HG02943 (cell line): ENCODE results near the gene BCL2L15.

Experiments
- ATAC-seq: cut with Tn5 transposase; IDR thresholded peaks from one replicate; pipeline ENCODE4 v1.9.1; 2021; ENCODE audit warnings: mild to moderate bottlenecking, low read depth, moderate library complexity; ENCODE audit not compliant: unreplicated experiment

The BCL2L15 gene

DNA sequence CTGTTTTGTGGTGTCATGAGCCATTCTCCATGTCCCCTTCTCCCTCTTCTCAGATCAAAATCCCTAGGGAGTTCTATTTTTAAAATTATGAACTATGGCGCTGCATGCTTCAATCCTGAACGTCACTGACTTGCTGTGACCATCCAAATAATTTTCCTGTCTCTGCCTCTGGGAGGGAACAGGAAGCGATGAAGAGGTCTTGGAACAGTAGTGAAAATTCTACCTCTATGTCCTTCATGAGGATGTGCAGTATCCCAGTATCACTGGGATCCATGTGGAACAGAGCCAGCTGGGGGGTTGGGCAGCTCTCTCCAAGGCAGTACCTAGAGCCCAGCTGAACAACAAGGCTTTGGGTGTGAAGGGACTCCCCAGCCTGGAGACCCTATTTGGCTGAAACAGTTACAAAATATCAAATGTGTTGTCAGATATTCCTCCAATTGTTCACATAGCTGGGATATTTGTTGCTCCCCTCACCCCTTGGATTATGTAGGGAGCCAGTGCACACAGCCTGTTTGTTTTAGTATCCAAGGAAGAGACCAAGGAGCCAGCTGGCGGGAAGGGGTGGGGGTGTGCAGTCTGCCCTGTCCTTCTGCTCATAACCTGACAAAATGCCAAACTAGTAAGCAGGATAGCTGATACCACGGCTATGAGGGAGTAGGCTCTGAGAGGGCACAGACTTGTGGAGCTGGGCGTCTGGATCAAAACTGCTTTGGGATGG, 25.4 kb upstream of the BCL2L15 start:
- ATAC-seq = no peak

DNA sequence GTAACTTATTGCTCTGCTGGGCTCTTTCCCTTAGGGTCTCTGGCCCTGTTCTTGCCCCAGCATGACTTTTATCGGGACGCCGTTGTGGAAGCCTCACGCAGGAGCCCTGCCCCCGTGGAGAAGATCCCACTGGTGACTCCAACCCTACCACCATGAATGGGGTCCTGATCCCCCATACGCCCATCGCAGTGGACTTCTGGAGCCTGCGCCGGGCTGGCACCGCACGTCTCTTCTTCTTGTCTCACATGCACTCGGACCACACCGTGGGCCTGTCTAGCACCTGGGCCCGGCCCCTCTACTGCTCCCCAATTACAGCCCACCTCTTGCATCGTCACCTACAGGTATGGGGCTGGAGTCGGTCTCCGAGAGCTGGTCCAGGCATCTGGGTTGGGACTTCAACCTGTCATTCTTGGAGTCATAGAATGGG, 18.1 kb upstream of the BCL2L15 start:
- peak; percentile 9 for ATAC-seq

DNA sequence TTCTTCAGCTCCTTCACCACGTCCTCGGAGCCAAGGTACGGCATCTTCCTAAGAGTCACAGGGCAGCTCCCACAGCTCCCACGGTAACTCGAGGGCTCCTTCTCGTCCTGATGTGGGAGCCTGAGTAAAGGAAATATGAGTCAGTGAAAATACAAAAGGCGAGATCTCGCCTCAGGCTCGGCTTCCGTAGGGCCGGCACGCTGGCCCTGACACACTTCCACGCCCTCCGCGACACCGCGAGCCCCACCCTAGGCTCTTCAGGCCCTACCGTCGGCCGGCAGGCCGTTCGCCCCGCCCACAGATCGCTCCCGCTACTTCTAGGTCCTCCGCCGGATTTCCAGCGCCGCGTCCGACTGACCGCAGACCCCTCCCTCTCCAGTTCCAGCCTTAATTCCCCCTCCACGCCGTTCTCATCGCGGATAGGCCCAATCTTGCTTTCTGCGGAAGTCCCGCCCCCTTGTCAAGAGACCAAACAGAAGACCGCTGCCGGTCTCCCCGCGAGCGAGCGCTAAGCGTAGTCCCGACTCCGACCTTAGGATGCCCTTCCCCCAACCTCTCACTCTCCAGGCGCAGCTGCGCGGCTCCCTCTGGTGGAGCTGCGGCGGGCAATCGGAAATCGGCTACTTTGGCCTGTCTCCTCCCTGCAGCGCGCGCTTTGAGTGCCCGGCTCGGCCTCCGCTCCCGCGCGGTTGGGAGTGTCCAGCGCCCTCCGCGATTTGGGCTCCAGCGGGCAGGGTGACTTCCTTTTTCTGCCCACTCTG, 17.5 kb upstream of the BCL2L15 start, which contains the start of the genes AP4B1 and DCLRE1B:
Gene AP4B1 (minus strand): TSS at position 126 of the 761 bp plus-strand sequence. CDS start 82 bp downstream, at position 44.
Gene DCLRE1B (plus strand): TSS at position 653 of the 761 bp plus-strand sequence. CDS start 261 bp downstream, outside the sequence.
- ATAC-seq = peak; percentile 91

DNA sequence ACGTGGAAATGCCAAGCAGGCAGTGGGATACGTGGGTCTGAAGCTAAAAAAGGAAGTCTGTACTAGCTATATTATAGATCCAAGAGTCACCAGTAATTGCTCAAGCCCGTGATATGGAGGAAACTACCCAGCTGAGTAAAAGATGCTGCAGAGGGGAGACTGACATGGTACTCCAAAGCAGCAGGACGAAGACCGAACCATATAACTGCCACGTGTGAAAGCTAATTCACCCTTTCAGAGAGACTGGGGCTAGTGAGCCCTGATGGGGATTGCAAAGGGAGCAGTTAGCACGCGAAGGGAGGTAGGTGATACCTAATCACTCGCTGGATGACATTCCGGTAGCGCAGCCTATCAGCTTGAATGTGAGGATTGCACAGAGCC, 16.9 kb upstream of the BCL2L15 start:
- ATAC-seq = peak; percentile 21

DNA sequence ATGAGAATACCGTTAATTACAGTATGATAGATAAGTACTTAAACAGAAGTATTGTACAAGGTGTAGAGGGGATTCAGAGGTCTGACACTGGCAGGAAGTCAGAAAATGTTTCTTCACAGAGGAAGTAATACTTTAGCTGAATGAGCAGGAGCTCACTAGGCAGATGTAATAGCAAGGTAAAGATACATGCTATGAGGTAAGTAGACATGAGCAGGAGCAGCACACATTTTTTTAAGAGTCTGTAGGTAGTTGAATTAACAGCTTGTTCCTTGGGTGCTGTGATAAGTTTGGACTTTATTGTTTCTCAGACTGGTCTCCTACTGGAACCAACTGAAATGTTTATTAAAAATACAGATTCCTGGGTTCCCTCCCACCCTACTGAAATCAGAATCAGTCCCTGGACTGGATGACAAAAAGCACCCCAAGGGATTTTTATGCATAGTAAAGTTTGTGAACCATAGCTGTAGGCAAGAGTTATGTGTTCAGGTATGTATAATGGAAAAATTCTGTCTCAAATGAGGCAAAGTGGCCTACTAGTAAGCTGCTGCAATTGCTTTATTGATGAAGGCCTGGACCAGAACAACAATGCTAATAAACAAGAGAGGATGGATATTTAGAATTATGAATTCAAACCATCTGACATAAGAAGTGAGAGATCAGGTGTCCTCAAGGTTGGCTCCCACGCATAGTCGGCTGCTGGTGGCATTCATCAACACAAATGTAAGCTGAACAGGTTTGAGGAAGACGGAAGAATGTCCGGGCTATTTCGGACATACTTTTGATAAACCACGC, 16.3 kb upstream of the BCL2L15 start:
- no peak for ATAC-seq

DNA sequence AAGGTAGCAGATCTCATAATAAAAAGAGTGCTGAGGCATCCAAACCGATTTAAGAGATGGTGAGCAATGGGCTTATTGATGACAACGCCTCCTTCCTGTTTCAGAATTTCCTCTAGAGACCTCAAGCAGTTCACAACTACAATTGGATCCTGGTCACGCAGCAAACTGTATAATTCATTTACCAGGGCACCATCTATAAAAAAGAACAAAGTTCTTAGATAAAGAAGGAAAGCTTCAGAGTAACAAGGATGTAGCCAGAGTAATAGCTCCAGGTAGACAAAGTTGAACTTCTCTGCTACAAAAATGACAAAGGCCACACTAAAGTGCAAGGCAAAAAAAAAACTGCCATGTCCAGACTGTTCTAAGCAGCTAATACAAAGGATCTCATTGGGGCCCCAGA, 13.8 kb upstream of the BCL2L15 start:
- no peak for ATAC-seq

DNA sequence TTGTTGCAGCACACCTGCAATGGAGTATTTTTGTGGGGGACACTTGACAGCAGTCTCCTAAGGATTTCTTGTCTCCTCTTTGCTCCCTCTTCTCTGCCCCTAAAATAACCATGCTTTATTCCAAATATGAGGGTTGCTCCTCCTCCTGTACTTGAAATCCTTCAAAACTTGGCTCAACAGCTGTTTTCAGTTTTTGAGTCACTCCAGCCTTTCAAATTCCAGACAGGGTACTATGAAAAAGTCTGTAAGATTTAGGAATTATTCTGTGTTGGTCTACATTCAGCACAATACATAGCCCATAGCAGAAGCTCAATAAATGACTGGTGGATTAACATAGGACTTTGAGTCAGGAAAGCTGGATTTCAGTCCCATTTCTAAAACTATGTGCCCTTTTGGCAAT, 11.7 kb upstream of the BCL2L15 start:
- ATAC-seq = no peak

DNA sequence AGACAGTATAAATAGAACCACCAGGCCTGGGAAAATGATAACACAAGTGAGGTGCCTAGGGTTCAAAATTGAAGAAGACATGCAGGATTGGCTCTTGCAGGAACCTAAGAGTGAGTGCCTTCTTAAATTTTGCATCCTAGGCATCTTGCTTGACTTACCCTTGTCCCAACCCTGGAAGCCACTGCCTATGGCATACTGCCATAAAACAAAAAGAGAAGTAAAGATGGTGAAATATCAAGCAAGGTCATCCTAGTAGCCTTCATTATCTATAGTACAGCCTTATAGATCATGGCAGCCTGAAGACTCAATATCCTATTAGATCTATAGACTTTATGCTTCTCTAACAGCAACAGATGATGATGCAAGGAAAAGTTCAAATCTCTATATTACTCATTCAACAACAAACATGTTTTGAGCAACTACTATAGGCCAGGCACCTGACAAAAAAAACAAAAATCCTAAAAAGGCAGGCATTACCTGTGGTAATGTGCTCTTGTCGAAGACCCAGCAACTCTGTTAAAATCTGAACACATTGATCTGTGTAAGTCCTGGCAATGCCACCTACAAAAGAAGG, 10.9 kb upstream of the BCL2L15 start:
- ATAC-seq = no peak

DNA sequence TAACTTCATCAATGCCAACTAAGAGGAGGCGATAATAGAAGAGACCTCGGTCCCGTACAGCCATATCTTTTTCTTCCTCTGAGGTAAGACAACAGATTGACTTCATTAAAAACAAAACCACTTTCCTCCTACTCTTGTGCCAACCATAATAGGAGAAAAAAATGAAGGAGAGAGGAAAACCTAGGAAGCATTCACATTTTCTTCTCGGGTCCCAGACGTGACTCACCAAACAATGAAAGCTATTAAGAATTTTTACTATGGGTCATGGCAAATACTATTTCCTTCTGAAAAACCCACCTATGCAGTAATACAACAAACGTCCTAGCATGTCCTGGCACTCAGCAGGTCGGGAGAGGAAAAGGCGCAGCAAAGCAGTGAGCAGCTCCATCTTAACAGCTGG, 8.6 kb upstream of the BCL2L15 start:
- ATAC-seq = no peak

DNA sequence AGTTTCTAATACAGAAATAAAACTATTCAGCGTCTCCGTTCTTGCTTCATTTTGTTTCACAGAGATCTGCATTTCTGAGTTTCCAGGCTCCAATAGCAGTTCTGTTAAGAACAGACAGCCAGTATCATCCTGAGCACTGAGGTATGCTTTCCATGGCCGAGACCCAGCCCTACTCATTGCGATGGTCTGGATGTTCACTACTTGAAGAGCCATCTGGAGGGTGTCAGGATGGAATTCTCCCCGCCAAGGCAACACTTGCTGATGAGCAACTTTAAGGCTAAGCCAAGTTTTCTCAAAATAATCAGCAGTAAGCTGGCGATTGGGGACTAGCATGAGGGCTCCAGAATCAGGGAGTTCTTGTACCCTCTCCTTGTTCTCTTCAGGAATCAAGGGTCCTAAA, 7.7 kb upstream of the BCL2L15 start:
- ATAC-seq = no peak

DNA sequence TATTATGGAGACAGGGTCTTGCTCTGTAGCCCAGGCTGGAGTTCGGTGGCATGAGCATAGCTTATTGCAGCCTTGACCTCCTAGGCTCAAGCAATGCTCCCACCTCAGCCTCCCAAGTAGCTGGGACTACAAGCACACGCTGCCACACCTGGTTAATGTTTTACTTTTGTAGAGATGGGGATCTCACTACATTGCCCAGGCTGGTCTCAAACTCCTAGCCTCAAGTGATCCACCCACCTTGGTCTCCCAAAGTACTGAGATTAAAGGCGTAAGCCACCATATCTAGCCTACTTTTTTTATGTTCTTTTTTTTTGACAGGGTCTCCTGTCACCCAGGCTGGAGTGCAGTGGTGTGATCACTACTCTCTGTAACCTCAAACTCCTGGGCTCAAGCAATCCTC, 5.9 kb upstream of the BCL2L15 start:
- no peak for ATAC-seq

DNA sequence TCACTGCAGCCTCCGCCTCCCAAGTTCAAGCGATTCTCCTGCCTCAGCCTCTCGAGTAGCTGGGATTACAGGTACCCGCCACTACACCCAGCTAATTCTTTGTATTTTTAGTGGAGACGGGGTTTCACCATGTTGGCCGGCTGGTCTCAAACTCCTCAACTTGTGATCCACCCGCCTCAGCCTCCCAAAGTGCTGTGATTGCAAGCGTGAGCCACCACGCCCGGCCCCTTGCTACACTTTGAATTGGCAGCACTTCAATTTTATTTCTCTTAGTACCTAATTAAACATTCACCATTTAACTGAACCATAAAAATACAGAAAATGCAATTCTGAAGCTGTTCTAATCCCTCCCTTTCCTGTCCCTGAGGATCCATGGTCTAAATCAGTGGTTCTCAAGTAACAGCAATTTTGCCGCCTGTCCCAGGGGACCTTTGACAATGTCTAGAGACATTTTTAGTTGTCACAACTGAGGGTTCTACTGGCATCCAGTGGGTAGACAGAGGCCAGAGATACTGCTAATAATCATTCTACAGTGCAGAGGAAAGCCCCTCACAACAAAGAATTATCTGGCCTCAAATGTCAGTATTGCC, 4.3 kb upstream of the BCL2L15 start:
- no peak for ATAC-seq

DNA sequence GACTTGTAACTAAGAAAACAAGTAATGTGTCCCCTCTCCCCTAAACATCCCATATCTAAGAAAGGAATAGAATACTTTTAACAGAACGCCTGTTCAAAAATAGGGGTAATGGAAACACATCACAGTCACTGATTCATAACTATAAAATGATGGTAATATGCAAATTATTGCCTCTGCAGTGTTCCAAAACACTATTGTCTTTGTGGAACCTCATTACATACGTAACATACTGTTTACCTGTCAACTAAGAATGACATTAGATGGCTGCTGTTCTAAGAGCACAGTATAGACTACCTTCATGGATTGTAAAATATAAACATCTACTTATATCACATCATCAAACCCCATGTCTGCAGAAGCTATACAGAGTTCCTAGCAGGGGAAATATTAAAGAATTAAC, 3.4 kb upstream of the BCL2L15 start:
- no peak for ATAC-seq

DNA sequence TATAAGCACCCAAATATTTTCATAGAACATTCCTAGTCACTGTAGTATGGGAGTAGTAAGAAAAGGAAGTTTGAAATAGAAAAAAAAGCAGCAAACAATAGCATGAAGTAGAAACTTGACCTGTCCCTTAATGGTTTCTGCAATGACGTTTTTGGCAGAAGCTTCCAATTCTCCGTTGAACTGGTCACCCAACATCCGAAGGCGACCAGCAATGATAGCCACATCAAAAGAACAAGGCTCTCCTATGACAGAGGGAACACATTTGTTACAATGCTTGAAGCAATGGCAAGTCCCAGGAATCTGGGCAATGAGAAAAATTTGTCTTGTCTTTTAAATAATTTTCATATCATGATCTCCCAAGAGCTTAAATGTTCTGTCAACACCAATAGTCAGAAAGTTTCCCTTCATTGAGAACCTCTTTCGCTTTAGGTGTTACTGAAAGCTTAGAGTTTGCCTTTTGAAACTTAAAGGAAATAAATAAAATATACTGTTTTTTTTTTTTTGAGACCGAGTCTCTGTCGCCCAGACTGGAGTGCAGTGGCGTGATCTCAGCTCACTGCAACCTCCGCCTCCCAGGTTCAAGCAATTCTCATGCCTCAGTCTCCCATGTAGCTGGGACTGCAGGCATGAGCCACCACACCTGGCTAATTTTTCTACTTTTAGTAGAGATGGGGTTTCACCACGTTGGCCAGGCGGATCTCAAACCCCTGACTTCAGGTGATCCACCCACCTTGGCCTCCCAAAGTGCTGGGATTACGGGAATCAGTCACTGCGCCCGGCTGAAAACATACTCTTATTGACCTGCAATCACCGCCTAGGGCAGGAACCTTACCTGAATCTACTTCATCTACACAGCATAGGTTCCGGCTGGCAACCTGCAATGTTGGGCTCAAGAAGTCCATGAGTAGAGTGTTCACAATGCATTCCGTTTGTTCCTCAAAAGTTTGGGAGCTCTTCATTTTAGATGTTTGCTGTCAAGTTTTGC, 672 bp downstream of the BCL2L15 start:
- no peak for ATAC-seq

DNA sequence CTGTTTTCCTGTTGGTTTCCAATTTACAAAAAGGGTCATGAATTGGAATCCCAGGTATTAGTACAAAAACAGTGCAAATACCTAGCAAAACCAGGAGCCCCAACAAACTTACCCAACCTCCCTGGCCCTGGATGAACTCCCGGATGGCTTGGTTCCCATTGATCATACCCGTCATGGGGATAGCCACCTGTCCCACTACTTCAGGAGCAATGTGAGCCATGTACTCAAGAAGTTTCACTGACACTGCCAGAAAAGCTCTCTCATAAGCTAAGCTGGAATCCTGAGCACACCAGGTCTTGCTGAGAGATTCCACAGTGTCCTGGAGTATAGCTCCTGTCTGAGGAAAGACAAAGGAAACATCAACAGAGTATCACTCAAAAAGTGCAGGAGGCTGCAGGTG, 5.7 kb downstream of the BCL2L15 start:
- no peak for ATAC-seq

DNA sequence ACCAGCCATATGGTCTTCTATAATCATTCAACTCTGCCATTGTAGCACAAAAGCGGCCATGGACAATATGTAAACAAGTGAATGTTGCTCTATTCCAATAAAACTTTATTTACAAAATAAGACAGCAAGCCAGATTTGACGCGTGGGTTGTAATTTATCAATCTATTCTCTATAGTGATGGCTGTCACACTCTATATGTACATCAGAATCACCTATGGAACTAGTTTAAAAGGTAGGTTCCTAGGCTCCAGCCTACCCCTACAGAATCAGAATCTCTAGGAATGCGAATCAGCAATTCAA, 7.7 kb downstream of the BCL2L15 start:
- ATAC-seq = no peak

DNA sequence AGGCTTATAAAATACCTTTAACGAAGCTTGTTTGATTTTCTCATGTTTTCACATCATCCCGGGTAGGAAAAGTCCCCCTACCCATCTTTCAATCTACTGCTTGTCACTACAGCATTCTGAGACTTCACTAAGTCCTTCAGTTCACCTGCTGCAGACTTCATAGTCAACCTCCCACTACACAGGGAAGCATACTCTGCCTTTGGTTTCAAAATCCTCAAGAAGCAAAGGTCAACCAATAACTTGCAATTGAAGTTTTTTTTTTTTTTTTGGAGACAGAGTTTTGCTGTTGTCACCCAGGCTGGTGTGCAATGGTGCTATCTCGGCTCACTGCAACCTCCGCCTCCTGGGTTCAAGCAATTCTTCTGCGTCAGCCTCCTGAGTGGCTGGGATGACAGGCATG, 11.2 kb downstream of the BCL2L15 start:
- ATAC-seq = no peak

DNA sequence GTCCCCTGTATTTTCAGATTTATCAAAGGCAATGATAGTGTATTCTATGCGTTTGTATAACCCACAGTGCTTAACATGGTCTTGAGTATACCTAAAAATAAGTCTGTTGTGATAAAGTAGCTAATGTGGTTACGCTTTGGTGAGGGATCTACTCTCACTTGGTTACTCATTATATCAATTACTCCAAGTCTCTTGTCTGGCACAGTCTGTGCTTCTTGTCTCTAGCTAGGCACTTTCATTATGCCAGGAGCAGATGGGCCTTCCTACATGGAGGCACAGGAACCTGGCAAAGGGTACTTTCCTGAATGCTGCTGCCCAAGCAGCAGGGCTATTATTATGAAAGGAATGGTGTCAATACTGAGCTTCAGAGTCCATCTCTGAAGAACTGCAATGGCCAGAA, 11.7 kb downstream of the BCL2L15 start:
- ATAC-seq = peak; percentile 48
